ENCODE measurements around the gene NTM.
"Not testable (repeated sequence)": the region's sequence is repeated elsewhere in the genome, so short reads cannot be mapped to it uniquely, and the experiment has no call there.

The NTM gene

GRCh38 chr11:132060567-132060966, 690.2 kb downstream of the NTM start:
- no peak for DNase-seq

DNA sequence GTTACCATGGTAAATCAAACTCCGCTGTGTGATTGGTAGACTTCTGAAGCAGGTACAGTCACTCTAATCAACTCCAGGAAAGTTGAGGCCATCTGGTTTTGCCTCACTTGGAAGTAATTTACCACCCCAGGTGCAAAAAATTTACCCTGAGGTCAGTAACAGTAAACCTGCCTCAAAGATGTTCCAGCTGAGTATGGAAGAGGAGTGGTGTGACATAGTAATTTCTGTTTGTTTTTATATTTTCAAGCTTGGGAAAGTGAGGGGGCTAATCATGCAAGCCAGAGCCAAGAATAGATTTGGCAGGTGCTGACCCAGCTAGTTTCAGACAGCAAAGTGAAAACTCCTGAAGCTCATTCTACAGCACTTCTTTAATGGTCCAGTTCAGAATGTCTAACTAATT, 691.6 kb downstream of the NTM start:
- no peak for DNase-seq

GRCh38 chr11:132062541-132062940, 692.1 kb downstream of the NTM start:
- no peak for DNase-seq

- DNase-seq = no peak
Measured at GRCh38 chr11:132064987-132065620, 694.7 kb downstream of the NTM start.

DNA sequence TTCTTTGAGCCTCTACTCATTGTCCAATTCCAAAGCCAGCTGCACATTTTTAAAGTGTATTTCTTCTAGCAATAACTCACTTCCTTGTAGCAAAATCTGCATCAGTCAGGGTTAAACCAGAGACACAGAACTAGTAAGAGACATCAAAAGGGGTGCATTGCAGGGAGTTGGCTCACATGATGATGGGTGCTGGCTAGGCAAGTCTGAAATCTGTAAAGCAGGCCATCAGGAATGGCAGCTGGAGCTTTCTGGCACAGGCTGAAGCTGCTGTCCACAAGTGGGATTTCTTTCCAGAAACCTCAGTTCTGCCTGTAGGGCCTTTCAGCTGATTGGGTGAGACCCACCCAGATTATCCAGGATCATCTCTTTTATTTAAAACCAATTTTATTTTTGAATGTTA, 698.1 kb downstream of the NTM start:
- DNase-seq = no peak

DNA sequence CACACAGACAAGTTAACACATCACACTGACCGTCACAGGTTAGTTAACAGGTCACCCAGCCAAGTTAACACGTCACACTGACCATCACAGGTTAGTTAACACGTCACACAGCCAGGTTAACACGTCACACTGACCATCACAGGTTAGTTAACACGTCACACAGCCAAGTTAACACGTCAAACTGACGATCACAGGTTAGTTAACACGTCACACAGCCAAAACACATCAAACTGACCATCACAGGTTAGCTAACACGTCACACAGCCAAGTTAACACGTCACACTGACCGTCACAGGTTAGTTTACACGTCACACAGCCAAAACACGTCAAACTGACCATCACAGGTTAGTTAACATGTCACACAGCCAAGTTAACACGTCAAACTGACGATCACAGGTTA, 699.2 kb downstream of the NTM start:
- not testable (repeated sequence) for DNase-seq

GRCh38 chr11:132070907-132071306, 700.5 kb downstream of the NTM start:
- DNase-seq = not testable (repeated sequence)

GRCh38 chr11:132072044-132072857, 701.8 kb downstream of the NTM start:
- no peak for DNase-seq

DNA sequence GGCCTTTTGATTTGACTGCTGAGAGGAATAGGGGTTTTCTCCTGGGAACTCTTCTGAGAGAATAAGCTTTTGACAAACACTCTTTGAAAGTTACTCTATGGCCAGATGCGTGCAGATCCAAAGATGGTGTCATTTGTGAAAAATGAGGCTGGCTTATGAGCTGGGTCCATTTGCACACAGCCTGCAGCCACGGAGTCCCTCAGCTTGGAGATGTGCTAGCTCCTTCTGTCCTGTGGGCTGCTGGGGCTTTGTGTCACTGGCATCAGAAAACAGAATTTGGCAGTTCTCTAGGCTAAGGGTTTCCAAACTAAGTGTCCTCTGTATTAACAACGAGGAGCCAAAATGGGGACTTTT, 702.4 kb downstream of the NTM start:
- no peak for DNase-seq

GRCh38 chr11:132073787-132074186, 703.4 kb downstream of the NTM start:
- no peak for DNase-seq

GRCh38 chr11:132075447-132075846, 705.0 kb downstream of the NTM start:
- no peak for DNase-seq

- no peak for DNase-seq
Measured at GRCh38 chr11:132077416-132077815, 707.0 kb downstream of the NTM start.

- no peak for DNase-seq
Measured at GRCh38 chr11:132078264-132079076, 708.1 kb downstream of the NTM start.

GRCh38 chr11:132080127-132080526, 709.7 kb downstream of the NTM start:
- no peak for DNase-seq

- DNase-seq = no peak
Measured at GRCh38 chr11:132082566-132082965, 712.2 kb downstream of the NTM start.

GRCh38 chr11:132084433-132084832, 714.0 kb downstream of the NTM start:
- DNase-seq = no peak

DNA sequence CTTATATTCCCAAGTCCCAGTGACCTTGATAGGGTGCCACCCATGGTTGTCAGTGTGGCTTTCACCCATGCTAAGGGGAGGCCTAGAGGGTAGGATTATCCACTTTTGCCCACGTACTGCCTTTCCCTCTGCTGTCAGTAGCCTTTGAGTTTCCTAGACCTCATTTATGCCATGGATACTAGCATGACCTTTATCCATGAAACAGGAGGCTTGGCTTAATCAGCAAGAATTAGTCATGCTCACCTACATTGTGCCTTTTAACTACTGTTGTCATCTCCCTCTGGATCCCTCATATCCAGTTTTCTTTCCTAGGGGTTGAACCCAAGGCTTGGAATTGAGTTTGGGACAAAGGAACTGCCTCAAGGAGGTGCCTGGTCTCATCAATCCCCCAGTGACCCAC, 716.7 kb downstream of the NTM start:
- no peak for DNase-seq

DNA sequence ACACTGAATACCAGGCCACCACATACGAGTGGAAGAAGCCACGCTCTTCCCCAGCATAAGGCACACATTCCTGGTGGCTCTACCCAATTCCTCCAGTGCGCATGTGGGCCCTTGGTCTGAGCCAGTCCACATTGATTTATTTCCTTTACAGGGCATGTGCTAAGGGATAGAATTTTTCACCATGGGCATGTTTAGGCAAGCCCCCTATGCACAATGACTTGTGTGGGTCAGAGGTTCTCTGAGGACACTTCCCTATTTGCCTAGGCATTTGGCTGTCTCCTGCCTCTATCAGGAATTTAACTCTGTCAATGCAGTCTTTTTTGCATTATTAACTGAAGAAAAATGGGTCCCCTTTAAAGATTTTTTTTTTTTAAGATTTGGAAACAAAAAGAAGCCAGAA, 718.1 kb downstream of the NTM start:
- DNase-seq = no peak

- DNase-seq = peak; percentile 43
Measured at GRCh38 chr11:132093536-132094259, 723.3 kb downstream of the NTM start.

DNA sequence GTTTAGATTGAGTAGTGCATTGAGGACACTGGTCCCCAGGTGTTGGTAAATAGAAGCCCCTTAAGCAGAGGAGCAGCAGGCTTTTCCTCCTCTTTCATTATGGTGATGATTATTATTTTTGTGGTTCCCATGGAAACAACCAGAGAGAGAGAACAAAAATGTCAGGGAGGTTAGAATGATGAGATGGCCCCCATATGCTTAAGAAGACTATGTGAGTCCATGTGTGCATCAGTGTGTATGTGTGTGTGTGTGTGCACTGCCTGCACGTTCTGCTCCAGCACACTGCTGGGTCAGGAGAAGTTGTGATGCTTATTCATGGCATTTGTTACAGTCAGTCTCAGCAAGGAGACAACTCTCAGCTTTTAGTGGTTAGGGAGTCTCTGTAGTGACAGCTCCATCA, 724.2 kb downstream of the NTM start:
- no peak for DNase-seq

DNA sequence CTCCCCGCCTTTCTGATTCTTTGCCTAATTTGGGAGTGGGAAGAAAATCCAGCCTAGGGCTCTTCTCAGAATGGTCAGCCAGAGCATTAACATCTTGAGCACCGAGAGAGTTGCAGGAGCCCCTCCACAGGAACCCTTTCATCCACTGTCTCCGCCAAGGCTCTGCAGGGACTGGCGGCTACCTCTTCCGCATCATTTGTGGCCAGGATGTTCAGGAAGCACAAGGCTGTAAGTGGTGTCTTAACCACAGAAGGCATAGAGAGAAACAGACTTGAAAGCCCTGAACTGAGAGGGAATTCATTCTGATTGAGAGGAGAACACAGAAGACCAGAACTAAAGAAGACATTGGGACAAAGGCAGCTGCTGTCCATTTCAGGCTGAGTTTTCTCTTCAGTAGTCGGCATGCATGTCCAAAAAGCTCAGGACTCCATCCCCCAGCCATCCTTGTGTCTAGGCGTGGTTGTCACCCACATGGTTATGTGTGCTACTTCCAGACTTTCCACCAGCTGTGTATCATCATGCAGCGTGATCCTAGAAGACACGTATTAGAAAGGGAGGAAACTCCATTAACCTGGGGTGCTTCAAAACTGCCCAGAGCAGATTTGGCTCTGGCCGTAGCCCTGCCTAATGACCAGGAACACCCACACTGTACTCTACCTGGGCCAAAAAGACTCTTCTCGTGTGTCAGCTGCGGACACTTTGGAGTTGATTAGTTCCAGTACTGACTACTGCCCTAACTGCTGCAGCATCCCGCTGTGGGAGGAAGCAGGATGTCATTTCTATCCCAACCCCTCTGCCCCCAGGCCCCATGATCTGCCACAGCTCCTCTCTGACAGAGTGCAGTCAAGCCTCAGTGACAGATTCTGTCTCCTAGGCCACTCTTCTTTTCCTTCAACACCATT, 725.1 kb downstream of the NTM start:
- no peak for DNase-seq

All from OCI-M1 (cell line).